KMS-11 (cell line): ENCODE data around the gene TPM2.

Experiments used
- H2AFZ ChIP-seq: fragments of 200-600 bp; sonication (generic); 2 replicates; pipeline ENCODE4 v1.6.1; 2016; ENCODE audit warnings: antibody characterized with exemption, mixed run types, low read depth
- H3K27ac ChIP-seq: fragments of 200-600 bp; sonication (generic); 2 replicates; pipeline ENCODE4 v1.6.1; 2016; ENCODE audit warnings: mild to moderate bottlenecking, mixed run types
- H3K27me3 ChIP-seq: fragments of 200-600 bp; sonication (generic); 2 replicates; pipeline ENCODE4 v1.6.1; 2017; ENCODE audit warnings: mild to moderate bottlenecking, low read depth, mixed run types, moderate library complexity; ENCODE audit not compliant: insufficient read depth
- H3K36me3 ChIP-seq: fragments of 200-600 bp; sonication (generic); 2 replicates; pipeline ENCODE4 v1.6.1; 2017; ENCODE audit warnings: mild to moderate bottlenecking, mixed run types; ENCODE audit not compliant: insufficient read depth
- H3K4me1 ChIP-seq: fragments of 200-600 bp; sonication (generic); 2 replicates; pipeline ENCODE4 v1.6.1; 2016; ENCODE audit warnings: mild to moderate bottlenecking, low read depth, mixed run types; ENCODE audit not compliant: poor library complexity, severe bottlenecking
- H3K4me2 ChIP-seq: fragments of 200-600 bp; sonication (generic); 2 replicates; pipeline ENCODE4 v1.7.0; 2016; ENCODE audit warnings: mild to moderate bottlenecking, mixed run types
- H3K4me3 ChIP-seq: fragments of 200-600 bp; sonication (generic); IDR thresholded peaks from 2 replicates; pipeline ENCODE4 v1.6.1; 2017; ENCODE audit warnings: low read depth, low read length, mixed read lengths; ENCODE audit not compliant: insufficient read depth
- H3K79me2 ChIP-seq: fragments of 200-600 bp; sonication (generic); 2 replicates; pipeline ENCODE4 v1.6.1; 2016; ENCODE audit warnings: low read depth, mixed run types; ENCODE audit not compliant: insufficient read depth
- H3K9ac ChIP-seq: fragments of 200-600 bp; sonication (generic); 2 replicates; pipeline ENCODE4 v1.6.1; 2016; ENCODE audit warnings: mild to moderate bottlenecking, mixed run types
- H4K20me1 ChIP-seq: fragments of 200-600 bp; sonication (generic); 2 replicates; pipeline ENCODE4 v1.6.1; 2016; ENCODE audit warnings: mild to moderate bottlenecking, mixed run types; ENCODE audit not compliant: insufficient read depth
- TF ChIP-seq, protein P1 (sequence below): fragments of 200-600 bp; sonication (generic); conservative IDR thresholded peaks from 2 replicates; pipeline ENCODE4 v1.6.1; 2017; ENCODE audit warnings: low read depth, mild to moderate bottlenecking, antibody characterized with exemption, low read length, moderate library complexity, mixed read lengths

The TPM2 gene

DNA sequence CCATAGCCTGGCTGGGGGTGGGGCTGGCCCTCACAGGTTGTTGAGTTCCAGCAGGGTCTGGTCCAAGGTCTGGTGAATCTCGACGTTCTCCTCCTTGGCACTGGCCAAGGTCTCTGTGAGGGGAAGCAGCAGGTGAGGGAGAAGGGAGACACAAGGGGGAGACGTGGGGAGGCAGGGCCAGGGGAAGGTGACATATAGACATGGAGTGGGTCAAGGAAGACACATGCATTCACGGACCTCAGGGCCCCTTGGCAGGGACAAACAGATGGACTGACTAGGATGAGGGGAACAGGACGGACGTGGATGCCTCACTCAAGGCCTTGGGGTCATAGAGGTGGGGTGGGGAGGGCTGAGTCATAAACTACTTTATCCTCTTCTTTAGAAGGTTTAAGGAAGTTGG lies 7.7 kb downstream of the TPM2 start:
- H4K20me1 ChIP-seq: no peaks in the 10 kb centered on the region
- H3K27me3 ChIP-seq: no peaks in the 10 kb centered on the region
- no peak overlapping the region for H3K4me2 ChIP-seq
- no peak overlapping the region for H3K9ac ChIP-seq
- TF ChIP-seq, protein P1, sequence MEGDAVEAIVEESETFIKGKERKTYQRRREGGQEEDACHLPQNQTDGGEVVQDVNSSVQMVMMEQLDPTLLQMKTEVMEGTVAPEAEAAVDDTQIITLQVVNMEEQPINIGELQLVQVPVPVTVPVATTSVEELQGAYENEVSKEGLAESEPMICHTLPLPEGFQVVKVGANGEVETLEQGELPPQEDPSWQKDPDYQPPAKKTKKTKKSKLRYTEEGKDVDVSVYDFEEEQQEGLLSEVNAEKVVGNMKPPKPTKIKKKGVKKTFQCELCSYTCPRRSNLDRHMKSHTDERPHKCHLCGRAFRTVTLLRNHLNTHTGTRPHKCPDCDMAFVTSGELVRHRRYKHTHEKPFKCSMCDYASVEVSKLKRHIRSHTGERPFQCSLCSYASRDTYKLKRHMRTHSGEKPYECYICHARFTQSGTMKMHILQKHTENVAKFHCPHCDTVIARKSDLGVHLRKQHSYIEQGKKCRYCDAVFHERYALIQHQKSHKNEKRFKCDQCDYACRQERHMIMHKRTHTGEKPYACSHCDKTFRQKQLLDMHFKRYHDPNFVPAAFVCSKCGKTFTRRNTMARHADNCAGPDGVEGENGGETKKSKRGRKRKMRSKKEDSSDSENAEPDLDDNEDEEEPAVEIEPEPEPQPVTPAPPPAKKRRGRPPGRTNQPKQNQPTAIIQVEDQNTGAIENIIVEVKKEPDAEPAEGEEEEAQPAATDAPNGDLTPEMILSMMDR: no peak
- H3K36me3 ChIP-seq: no peaks in the 10 kb centered on the region
- no peak overlapping the region for H3K27ac ChIP-seq
- H3K4me1 ChIP-seq: no peaks in the 10 kb centered on the region
- H3K79me2 ChIP-seq: no peaks in the 10 kb centered on the region
- no peak overlapping the region for H3K4me3 ChIP-seq
- no peak overlapping the region for H2AFZ ChIP-seq

DNA sequence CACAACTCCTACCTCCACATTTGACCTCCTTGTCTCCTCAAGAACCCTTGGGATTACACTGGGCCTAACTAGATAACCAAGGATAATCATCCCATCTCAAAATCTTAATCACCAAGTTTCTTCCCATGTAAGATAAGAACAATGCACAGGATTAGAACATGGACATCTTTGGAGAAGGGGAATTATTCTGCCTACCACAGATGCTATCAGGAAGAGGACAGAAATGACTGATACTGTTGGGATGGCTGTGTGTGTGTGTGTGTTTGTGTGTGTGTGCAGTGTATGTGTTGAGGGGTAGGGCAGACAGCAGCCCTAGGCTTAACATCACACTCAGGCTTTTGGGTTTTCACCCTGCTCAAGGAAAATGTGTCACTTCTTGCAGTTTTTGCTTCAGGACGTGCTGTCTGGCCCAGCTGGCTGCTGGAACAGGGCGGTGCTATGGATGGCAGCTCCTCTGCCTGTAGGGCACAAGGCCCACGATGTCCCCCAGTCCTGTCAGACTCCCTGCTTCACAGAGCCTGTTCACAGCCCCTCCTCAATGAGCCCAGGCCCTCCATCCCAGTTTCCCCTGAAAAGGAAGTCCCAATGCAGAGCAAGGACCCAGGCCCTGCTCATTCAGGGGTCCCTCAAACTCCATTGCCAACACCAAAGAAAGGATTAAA lies 8.3 kb downstream of the TPM2 start:
- Histone ChIP-seq H3K27ac (no peak overlapping the region), H3K9ac (no peak overlapping the region), H4K20me1 (no peaks in the 10 kb centered on the region), H3K79me2 (no peaks in the 10 kb centered on the region), H3K4me1 (no peaks in the 10 kb centered on the region), H3K36me3 (no peaks in the 10 kb centered on the region), H3K4me3 (no peak overlapping the region), H3K4me2 (no peak overlapping the region), H2AFZ (no peak overlapping the region), H3K27me3 (no peaks in the 10 kb centered on the region)
- TF ChIP-seq, protein P1: no peak

GRCh38 chr9:35680331-35681105 lies 9.2 kb downstream of the TPM2 start:
- Histone ChIP-seq H3K27me3 (no peaks in the 10 kb centered on the region), H3K27ac (no peak overlapping the region), H3K9ac (no peak overlapping the region), H3K4me2 (no peak overlapping the region), H3K4me1 (no peaks in the 10 kb centered on the region), H3K79me2 (no peaks in the 10 kb centered on the region), H4K20me1 (no peaks in the 10 kb centered on the region), H2AFZ (no peak overlapping the region), H3K4me3 (no peak overlapping the region), H3K36me3 (no peaks in the 10 kb centered on the region)
- TF ChIP-seq, protein P1: no peak

GRCh38 chr9:35679766-35680330 lies 9.9 kb downstream of the TPM2 start:
- Histone ChIP-seq H4K20me1 (no peaks in the 10 kb centered on the region), H2AFZ (no peak overlapping the region), H3K4me2 (no peak overlapping the region), H3K4me3 (no peak overlapping the region), H3K79me2 (no peaks in the 10 kb centered on the region), H3K36me3 (no peaks in the 10 kb centered on the region), H3K4me1 (no peaks in the 10 kb centered on the region), H3K27ac (no peak overlapping the region), H3K27me3 (no peaks in the 10 kb centered on the region), H3K9ac (no peak overlapping the region)
- TF ChIP-seq, protein P1: no peak
